Subcutaneous abdominal adipose tissue (tissue), 5 donors: ENCODE data around the gene FGGY.
A peak's percentile ranks its signal among the peaks of the same experiment; 100 is the strongest.

Experiments
- H3K27ac ChIP-seq: one replicate; pipeline ENCODE4 v1.7.0; 2013; ENCODE audit warnings: low read depth, mild to moderate bottlenecking, inconsistent platforms, low read length, moderate library complexity
- H3K27me3 ChIP-seq, 5 donors: one replicate each; pipeline ENCODE4 v1.7.0; 2013; ENCODE audit warnings: low read length in 5 of 5, inconsistent platforms in 1 of 5; ENCODE audit not compliant: control insufficient read depth in 5 of 5, insufficient read depth in 4 of 5
- H3K36me3 ChIP-seq, 5 donors: one replicate each; pipeline ENCODE4 v1.7.0; 2013; ENCODE audit warnings: low read length in 5 of 5; ENCODE audit not compliant: control insufficient read depth in 5 of 5, insufficient read depth in 5 of 5
- H3K4me1 ChIP-seq, 5 donors: one replicate each; pipeline ENCODE4 v1.7.0; 2013; ENCODE audit warnings: low read length in 5 of 5, mild to moderate bottlenecking in 3 of 5, moderate library complexity in 1 of 5; ENCODE audit not compliant: control insufficient read depth in 5 of 5, insufficient read depth in 5 of 5
- H3K4me3 ChIP-seq, 5 donors: one replicate each; pipeline ENCODE4 v1.7.0; 2013; ENCODE audit warnings: low read length in 5 of 5, low read depth in 1 of 5
- H3K9ac ChIP-seq, 5 donors: one replicate each; pipeline ENCODE4 v1.7.0; 2013; ENCODE audit warnings: low read length in 5 of 5, mild to moderate bottlenecking in 4 of 5, moderate library complexity in 3 of 5
- H3K9me3 ChIP-seq, 5 donors: one replicate each; pipeline ENCODE4 v1.7.0; 2013; ENCODE audit warnings: low read length in 5 of 5; ENCODE audit not compliant: control insufficient read depth in 5 of 5
- donor health status: healthy.
- donor health status: healthy.
- donor health status: healthy.
- donor health status: healthy.
- donor health status: healthy.

FGGY gene

GRCh38 chr1:59564192-59564891 lies 267.4 kb downstream of the FGGY start:
- H3K36me3 ChIP-seq = no peaks in the 10 kb centered on the region
- H3K9me3 ChIP-seq = no peaks in the 10 kb centered on the region
- no peak overlapping the region for H3K27ac ChIP-seq
- H3K4me1 ChIP-seq = peaks cover 0 to 18% (median 4%) of the 10 kb centered on the region in 5 donors
- H3K27me3 ChIP-seq = no peaks in the 10 kb centered on the region
- H3K9ac ChIP-seq = no peak overlapping the region
- H3K4me3 ChIP-seq = no peak overlapping the region

GRCh38 chr1:59565611-59566410 lies 268.9 kb downstream of the FGGY start:
- Histone ChIP-seq H3K9me3 (no peaks in the 10 kb centered on the region), H3K27ac (no peak overlapping the region), H3K4me3 (peak overlapping the region in 1 of 5 donors; percentile 37), H3K9ac (no peak overlapping the region), H3K4me1 (peaks cover 0 to 18% (median 4%) of the 10 kb centered on the region in 5 donors), H3K36me3 (no peaks in the 10 kb centered on the region), H3K27me3 (no peaks in the 10 kb centered on the region)

DNA sequence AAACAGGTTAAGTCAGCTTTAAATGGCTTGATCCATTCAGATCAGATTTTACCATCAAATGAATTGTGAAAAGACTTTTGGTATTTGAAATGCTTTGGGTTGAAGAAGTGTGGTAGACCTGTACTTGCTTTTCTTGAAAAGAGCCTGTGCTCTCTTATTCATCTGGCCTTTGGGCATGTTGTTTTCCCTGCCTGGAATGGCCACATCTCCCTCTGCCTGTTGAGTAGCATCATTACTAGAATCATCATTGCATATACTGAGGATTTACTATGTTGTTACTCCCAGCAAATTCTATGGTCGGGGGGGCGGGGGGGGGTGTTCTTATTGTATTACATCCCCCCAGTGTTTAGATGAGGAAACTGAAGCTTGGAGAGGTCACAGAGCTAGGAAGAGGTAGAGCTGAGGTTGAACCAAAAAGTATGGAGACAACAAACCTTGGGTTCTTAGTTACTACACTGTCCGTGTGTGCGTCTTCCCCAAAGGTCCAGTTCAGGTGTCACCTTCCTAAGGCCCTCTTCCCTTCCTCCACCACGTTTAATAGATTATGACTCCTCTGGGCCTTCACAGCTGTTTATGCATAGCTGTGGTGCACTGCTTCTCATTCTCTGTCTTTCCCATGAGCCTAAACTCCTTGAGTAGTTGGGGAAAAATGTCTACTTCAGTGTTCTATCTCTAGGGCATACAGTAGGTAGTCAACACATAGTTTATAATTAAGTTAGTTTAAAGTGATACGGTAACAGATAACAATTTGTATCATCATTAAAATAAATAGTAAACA lies 271.5 kb downstream of the FGGY start:
- H3K9me3 ChIP-seq = no peaks in the 10 kb centered on the region
- H3K4me3 ChIP-seq = no peak overlapping the region
- peaks cover 0 to 18% (median 4%) of the 10 kb centered on the region in 5 donors for H3K4me1 ChIP-seq
- H3K27me3 ChIP-seq = no peaks in the 10 kb centered on the region
- H3K36me3 ChIP-seq = no peaks in the 10 kb centered on the region
- no peak overlapping the region for H3K9ac ChIP-seq
- no peak overlapping the region for H3K27ac ChIP-seq

GRCh38 chr1:59569198-59569597 lies 272.3 kb downstream of the FGGY start:
- H3K9ac ChIP-seq = no peak overlapping the region
- no peak overlapping the region for H3K4me3 ChIP-seq
- no peak overlapping the region for H3K27ac ChIP-seq
- no peaks in the 10 kb centered on the region for H3K27me3 ChIP-seq
- peaks cover 0 to 5% (median 4%) of the 10 kb centered on the region in 5 donors for H3K9me3 ChIP-seq
- H3K36me3 ChIP-seq = no peaks in the 10 kb centered on the region
- peaks cover 0 to 17% (median 3%) of the 10 kb centered on the region in 5 donors for H3K4me1 ChIP-seq

- Histone ChIP-seq H3K27me3 (no peaks in the 10 kb centered on the region), H3K36me3 (no peaks in the 10 kb centered on the region), H3K27ac (no peak overlapping the region), H3K4me3 (no peak overlapping the region), H3K4me1 (peaks cover 0 to 6% (median 3%) of the 10 kb centered on the region in 5 donors), H3K9ac (no peak overlapping the region), H3K9me3 (peaks cover 0 to 5% (median 4%) of the 10 kb centered on the region in 5 donors)
These were observed 273.6 kb downstream of the FGGY start for GRCh38 chr1:59570524-59570923.

GRCh38 chr1:59574085-59574484 lies 277.2 kb downstream of the FGGY start:
- H3K27ac ChIP-seq = no peak overlapping the region
- H3K4me1 ChIP-seq = peaks cover 0 to 3% (median 0%) of the 10 kb centered on the region in 5 donors
- H3K9ac ChIP-seq = no peak overlapping the region
- peaks cover 0 to 3% (median 0%) of the 10 kb centered on the region in 5 donors for H3K36me3 ChIP-seq
- no peak overlapping the region for H3K4me3 ChIP-seq
- peaks cover 0 to 5% (median 4%) of the 10 kb centered on the region in 5 donors for H3K9me3 ChIP-seq
- H3K27me3 ChIP-seq = no peaks in the 10 kb centered on the region

DNA sequence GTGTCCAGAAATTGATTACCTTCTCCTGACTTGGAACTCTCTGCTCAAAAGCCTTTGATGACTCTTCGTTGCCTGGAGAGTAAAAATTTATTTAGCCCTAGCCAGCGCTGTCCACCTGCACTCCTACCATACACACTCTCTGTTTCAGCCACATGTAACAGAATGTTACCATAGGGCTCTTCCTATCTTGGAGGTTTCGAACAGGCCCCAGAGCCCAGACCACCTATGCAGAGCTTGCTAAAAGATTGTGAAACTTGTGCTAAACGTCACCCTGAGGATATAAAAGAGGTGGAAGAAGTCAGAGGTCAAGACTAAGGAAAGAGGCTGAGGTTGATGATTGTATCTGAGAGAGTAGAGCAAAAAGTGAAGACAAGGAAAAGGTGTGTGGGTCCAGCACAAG lies 280.9 kb downstream of the FGGY start:
- peaks cover 0 to 5% (median 4%) of the 10 kb centered on the region in 5 donors for H3K9me3 ChIP-seq
- H3K9ac ChIP-seq = no peak overlapping the region
- no peak overlapping the region for H3K4me3 ChIP-seq
- no peaks in the 10 kb centered on the region for H3K4me1 ChIP-seq
- H3K27ac ChIP-seq = no peak overlapping the region
- H3K27me3 ChIP-seq = no peaks in the 10 kb centered on the region
- peaks cover 0 to 3% (median 0%) of the 10 kb centered on the region in 5 donors for H3K36me3 ChIP-seq

DNA sequence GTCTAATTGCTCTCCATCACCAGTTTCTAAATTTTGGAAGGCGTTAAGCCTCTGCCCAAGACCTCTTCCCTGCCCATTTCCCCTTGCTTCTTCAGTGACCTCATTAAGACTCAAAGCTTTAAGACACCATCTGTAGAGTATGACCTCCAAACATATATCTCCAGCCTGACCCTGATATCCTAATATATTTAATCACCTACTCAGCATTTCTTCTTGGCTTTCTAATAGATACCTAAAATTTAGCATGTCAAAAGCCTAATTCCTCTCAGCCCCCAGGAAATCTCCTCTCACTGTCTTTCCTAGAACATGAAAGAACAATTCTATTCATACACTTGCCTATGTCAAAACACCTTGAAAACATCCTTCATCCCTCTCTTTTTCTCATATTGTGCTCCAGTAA lies 282.3 kb downstream of the FGGY start:
- Histone ChIP-seq H3K4me3 (no peak overlapping the region), H3K4me1 (no peaks in the 10 kb centered on the region), H3K36me3 (peaks cover 0 to 3% (median 0%) of the 10 kb centered on the region in 5 donors), H3K9ac (no peak overlapping the region), H3K27me3 (no peaks in the 10 kb centered on the region), H3K27ac (no peak overlapping the region), H3K9me3 (peaks cover 0 to under 1% (median under 1%) of the 10 kb centered on the region in 5 donors)

DNA sequence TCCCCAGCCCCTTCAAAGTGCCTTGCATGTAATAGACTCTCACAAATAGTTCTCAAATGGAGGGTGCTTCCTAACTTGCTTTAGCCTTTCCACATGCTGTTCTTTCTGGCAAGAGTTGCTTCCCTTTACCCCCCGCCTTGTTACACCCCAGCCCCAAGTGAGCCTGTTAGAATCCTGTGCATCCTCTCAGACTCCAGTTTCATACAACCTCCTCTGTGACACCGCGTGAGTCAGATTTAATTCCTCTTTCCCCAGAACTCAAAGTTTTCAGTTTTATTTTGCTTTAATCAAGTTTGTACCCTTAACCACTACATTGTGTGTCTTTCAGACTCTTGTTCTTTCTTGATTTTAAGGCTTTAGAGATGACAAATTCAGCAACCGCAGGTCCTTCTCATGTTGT lies 283.4 kb downstream of the FGGY start:
- H3K27ac ChIP-seq = no peak overlapping the region
- no peaks in the 10 kb centered on the region for H3K4me1 ChIP-seq
- H3K4me3 ChIP-seq = no peak overlapping the region

More for the DNA sequence above, 283.4 kb downstream of the FGGY start:
- H3K27me3 ChIP-seq = no peaks in the 10 kb centered on the region
- H3K9ac ChIP-seq = no peak overlapping the region
- H3K9me3 ChIP-seq = no peaks in the 10 kb centered on the region
- H3K36me3 ChIP-seq = peaks cover 0 to 3% (median 0%) of the 10 kb centered on the region in 5 donors
